HG02840 (cell line): ENCODE measurements around the gene TRAPPC2.
A peak's percentile ranks its signal among the peaks of the same experiment; 100 is the strongest.
"Not testable (repeated sequence)": the region's sequence is repeated elsewhere in the genome, so short reads cannot be mapped to it uniquely, and the experiment has no call there.

ENCODE experiments used
- ATAC-seq: cut with Tn5 transposase; IDR thresholded peaks from one replicate; pipeline ENCODE4 v1.9.1; 2021; ENCODE audit warnings: mild to moderate bottlenecking, moderate library complexity, moderate number of reproducible peaks; ENCODE audit not compliant: unreplicated experiment, low FRiP score

TRAPPC2 gene

GRCh38 chrX:13700380-13700779 is 34.0 kb downstream of the TRAPPC2 start:
- ATAC-seq: no peak

GRCh38 chrX:13699183-13699826 is 35.1 kb downstream of the TRAPPC2 start:
- no peak for ATAC-seq

- no peak for ATAC-seq
These were observed 36.0 kb downstream of the TRAPPC2 start for GRCh38 chrX:13698432-13698831.

- ATAC-seq: no peak
These were observed 36.4 kb downstream of the TRAPPC2 start for GRCh38 chrX:13697976-13698375.

- ATAC-seq: peak; percentile 51
These were observed 37.0 kb downstream of the TRAPPC2 start for GRCh38 chrX:13697455-13697854.

- no peak for ATAC-seq
These were observed 38.8 kb downstream of the TRAPPC2 start for GRCh38 chrX:13695601-13696115.

- no peak for ATAC-seq
These were observed 39.4 kb downstream of the TRAPPC2 start for GRCh38 chrX:13694983-13695382.

- no peak for ATAC-seq
These were observed 40.1 kb downstream of the TRAPPC2 start for GRCh38 chrX:13694359-13694758.

- no peak for ATAC-seq
These were observed 41.0 kb downstream of the TRAPPC2 start for GRCh38 chrX:13693341-13693961.

GRCh38 chrX:13692771-13693231 is 41.6 kb downstream of the TRAPPC2 start:
- no peak for ATAC-seq

- ATAC-seq: no peak
These were observed 42.5 kb downstream of the TRAPPC2 start for GRCh38 chrX:13691841-13692371.

- no peak for ATAC-seq
These were observed 43.6 kb downstream of the TRAPPC2 start for GRCh38 chrX:13690836-13691235.

- no peak for ATAC-seq
These were observed 44.6 kb downstream of the TRAPPC2 start for GRCh38 chrX:13689741-13690211.

- ATAC-seq: peak; percentile 78
These were observed 45.3 kb downstream of the TRAPPC2 start, which contains the start of gene RAB9A for GRCh38 chrX:13688958-13689740. RAB9A (plus strand) TSS chrX:13689128; CDS start chrX:13708747, 19,619 bp downstream.

- ATAC-seq: no peak
These were observed 45.9 kb downstream of the TRAPPC2 start for GRCh38 chrX:13688384-13688957.

- no peak for ATAC-seq
These were observed 47.2 kb downstream of the TRAPPC2 start for GRCh38 chrX:13687203-13687602.

GRCh38 chrX:13685126-13685763 is 49.2 kb downstream of the TRAPPC2 start:
- no peak for ATAC-seq

- ATAC-seq: no peak
These were observed 50.1 kb downstream of the TRAPPC2 start for GRCh38 chrX:13684361-13684760.

GRCh38 chrX:13681595-13681994 is 52.8 kb downstream of the TRAPPC2 start:
- ATAC-seq: no peak

- not testable (repeated sequence) for ATAC-seq
These were observed 54.7 kb downstream of the TRAPPC2 start for GRCh38 chrX:13679700-13680099.
